GM12891 (cell line): ENCODE measurements around the gene KRTCAP2.

ENCODE experiments used
- PAX5 ChIP-seq: IDR thresholded peaks from 2 replicates; pipeline ENCODE4 v1.6.1; 2011; ENCODE audit warnings: low read length, moderate library complexity, mild to moderate bottlenecking; ENCODE audit not compliant: insufficient read depth, severe bottlenecking
- POLR2A ChIP-seq: IDR thresholded peaks from 2 replicates; pipeline ENCODE4 v1.6.1; 2011; ENCODE audit warnings: low read depth, low read length, control low read depth
- POLR2AphosphoS5 ChIP-seq: IDR thresholded peaks from 2 replicates; pipeline ENCODE4 v1.6.1; 2011; ENCODE audit warnings: low read depth, low read length, control low read depth
- POU2F2 ChIP-seq: IDR thresholded peaks from 2 replicates; pipeline ENCODE4 v1.6.1; 2011; ENCODE audit warnings: low read depth, mild to moderate bottlenecking, control low read depth, low read length, moderate library complexity
- TAF1 ChIP-seq: IDR thresholded peaks from 2 replicates; pipeline ENCODE4 v1.6.1; 2011; ENCODE audit warnings: low read depth, low read length, control low read depth

- TF ChIP-seq POLR2A (no peak), POLR2AphosphoS5 (no peak), TAF1 (no peak), PAX5 (no peak), POU2F2 (no peak)
Observed at GRCh38 chr1:155198547-155198906, 25.4 kb upstream of the KRTCAP2 start.
